Stimulated activated CD4-positive, alpha-beta T cell treated with anti-CD3 and anti-CD28 coated beads, Interleukin-4, amount 100 ng/mL, for 1 hour (primary cell): ENCODE measurements around the gene GPX2.

ENCODE experiments used
- DNase-seq: peaks from one replicate; pipeline ENCODE4 v3.0.0-alpha.2; 2020

Gene GPX2

DNA sequence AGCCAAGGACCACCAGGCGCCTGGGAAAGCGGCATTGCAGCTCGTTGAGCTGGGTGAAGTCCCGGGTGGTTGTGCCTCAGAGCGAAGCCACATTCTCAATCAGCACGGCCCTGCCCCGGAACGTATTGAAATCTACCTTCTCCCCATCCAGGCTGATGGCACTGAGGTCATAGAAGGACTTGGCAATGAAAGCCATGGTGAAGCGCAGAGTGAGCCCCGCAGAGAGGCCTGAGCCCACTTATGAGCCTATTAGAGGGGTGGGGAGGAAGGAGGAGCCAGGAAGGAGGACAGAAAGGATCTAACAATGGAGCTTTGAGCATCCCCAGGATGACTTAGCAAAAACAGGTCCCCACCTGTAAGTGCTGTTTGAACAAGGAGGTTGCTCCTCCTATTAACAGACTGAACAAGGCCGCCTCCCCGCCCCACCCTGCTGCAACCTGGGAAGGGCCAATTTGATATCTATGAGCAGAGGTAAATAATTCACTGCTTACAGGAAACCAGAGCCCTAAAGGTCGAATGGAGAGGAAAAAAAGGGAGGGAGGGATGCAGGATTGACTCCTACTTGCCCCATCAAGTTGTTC, at the start of gene GPX2:
TSS of gene GPX2 (minus strand) at position 215 of the 581 bp plus-strand sequence. CDS start at position 196, 19 bp downstream.
- no peak for DNase-seq

DNA sequence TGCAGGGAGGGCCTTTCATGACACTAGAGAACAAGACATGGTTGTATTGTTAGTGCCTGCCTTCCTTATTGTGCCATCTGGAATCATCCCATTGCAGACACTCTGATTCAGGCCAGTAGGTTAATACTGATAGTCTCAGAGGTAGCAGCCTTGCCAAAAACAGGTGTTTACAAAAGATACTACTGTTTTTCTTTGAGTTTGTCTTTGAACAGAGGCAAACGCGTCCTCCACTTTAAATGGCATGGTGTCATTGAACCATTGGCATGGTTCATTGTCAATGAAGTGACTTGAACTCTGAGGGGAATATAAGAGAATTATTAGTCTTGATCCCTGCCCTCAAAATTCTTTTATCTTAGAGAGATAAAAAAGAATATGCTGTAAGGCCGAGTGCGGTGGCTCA, 48.4 kb upstream of the GPX2 start:
- DNase-seq, result no peak

DNA sequence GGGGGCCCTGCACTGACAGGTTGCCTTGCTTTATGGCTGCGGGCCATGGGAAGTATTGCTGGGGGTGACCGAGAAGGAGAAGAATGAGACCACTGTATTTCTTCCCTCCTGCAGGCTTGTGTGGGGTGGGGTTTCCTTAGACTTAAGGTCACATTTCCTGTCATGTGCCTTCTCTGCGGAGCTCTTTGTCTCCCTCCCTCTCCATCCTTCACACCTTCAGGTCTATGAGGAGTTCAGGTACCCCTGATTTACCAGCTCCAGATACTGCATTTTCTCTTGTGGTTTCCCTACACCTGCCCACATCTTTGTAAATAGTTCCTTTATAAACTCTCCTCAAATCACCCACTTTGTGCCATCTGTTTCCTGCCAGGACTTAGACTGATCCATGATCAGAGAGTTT, 47.8 kb upstream of the GPX2 start:
- DNase-seq, result no peak

DNA sequence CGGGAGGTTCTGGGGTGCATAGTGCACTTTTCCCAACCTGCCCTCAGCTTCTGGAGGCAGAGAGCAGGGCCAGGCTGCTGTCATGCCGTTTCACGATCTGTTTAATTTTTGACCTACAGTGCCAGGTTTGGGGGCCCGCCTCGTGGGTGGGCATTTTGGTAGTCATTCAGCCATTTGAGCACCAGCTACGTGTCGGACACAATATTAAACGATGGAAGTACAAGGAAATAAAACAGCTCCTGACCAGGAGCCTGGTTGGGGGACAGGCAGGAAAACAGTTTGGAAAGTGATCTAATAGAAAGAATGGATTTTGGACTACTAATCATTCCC, 44.9 kb upstream of the GPX2 start:
- DNase-seq, result no peak

DNA sequence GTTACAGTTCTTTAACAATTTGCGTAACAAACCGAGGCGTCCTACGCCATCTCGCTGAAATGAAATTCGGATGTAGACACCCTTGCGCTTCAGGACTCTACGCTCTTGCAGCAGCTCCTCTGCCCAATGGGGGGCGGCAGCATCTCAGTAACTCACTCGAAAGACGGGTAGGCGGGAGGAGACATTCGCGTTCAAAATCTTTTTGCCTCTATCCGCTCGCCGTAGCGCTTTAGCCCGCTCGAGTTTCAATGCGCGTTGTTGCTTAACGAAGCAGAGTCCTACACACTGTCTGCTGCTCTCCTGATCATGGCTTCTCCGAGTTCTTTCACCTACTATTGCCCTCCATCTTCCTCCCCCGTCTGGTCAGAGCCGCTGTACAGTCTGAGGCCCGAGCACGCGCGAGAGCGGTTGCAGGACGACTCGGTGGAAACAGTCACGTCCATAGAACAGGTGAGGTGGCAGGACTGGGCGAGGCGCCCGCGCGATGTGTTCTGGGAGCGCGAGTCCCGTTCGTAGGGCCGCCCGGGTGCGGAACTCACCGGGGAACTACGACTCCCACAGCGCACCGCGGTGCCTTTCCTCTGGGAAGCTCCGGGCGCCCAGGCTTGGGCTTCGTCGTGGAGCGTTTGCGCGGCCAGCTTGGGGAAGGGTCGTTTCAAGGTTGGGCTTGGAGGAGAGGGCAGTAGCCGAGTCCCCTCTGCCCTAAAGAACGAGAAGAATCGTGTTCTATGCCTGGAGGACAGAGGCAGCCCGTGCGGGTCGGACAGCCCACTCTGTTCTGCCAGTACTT, 44.3 kb upstream of the GPX2 start, which contains the start of gene FNTB:
TSS of gene FNTB (plus strand) at position 248 of the 790 bp plus-strand sequence. CDS start at position 307, 59 bp downstream.
- peak; percentile 90 for DNase-seq

DNA sequence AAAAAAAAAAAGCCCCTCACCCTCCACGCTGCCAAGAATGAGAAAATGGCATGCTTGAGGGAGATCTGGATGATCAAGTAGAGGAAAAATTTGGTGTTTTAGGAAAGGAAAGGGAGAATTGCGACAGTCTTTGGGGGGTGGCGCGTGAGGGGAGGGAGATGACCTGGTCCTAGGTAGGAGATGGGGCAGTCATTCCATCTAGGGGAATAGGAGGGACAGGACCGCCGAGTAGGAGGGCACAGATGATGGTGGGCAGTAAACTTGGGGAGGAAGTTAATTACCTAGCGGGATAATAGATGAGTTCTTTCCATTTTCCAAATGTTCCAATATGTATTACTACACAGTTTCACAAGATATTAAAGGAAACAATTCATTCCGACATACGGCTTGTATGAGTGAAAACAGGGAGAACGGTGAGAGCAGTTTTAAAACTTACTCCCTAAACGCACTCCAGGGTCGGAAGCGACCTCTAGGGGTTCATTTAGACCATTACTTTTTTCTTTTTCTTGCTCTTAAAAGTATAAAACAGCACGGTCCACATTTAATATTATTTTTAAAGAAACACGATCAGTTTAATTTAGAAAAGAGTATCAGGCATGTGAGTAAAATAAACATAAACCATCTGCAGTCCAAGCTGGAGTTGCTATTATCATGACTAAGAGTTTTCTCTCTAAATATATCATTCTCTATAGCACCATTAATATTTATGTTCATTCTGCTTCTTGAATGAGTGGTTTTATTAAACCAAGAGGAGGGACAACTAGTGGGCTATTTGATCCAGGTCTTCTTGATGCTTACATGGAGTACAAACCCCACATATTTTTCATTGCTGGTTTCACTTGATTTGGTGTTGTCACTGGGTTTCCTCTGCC, 41.1 kb upstream of the GPX2 start:
- DNase-seq, result peak; percentile 24

DNA sequence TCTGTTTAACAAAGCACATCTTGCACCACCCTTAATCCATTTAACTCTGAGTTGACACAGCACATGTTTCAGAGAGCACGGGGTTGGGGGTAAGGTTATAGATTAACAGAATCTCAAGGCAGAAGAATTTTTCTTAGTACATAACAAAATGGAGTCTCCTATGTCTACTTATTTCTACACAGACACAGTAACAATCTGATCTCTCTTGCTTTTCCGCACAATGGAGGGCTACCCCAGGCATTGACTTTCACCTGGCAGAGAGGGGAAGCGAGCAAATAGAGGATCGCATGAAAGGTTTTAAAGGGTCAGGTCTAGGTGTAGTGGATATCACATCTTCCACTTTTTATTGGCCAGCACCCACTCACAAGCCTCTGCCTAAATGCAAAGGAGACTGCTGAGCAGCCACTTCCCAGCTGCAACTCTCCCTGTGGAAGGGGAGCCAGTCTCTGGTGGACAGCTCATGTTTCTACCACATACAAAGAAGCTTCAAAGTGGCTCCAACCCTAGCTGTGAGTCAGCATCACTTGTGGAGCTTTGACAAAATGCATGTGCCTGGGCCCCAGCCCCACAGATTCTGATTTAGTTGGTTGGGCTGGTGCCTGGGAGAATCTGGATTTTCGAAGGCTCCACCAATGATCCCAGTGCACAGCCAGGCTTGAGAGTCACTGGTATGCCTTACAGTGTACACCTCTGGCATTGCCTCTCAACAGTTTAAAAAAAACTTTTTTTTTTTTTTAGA, 37.0 kb upstream of the GPX2 start:
- no peak for DNase-seq

DNA sequence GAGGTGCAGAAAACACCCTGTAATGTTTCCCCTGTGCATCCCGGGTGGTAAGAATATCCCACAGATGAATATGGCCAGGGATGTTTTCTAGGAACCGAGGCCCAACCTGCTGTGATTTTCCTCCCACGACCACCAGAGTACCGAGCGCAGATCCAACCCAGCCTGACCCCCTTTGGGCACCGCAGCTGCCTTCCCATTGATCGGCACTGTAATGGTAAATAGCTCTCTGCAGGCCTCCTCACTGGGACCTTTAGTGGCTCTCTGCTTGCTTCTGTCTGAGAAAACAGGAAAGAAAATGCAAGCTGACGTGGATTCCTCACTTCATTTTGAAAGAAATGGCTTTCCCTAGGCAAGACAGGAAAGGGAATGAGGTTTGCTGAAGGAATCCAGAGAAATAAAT, 32.0 kb upstream of the GPX2 start:
- DNase-seq, result no peak

DNA sequence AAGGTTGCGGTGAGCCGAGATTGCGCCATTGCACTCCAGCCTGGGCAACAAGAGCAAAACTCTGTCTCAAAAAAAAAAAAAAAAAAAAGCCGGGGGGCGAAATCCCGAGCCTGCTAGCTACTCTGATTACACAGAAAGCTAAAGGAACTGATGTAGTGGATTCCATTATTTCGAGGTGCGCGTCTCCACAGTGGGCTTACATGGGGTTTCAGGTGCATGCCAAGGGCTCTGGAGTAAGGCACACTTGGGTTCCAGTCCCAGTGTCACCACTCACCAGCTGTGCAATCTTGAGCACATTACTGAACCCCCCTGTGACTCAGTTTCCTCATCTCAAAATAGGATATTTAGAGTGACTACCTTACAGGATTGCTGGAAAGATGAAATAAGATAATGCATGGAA, 31.3 kb upstream of the GPX2 start:
- DNase-seq, result no peak

DNA sequence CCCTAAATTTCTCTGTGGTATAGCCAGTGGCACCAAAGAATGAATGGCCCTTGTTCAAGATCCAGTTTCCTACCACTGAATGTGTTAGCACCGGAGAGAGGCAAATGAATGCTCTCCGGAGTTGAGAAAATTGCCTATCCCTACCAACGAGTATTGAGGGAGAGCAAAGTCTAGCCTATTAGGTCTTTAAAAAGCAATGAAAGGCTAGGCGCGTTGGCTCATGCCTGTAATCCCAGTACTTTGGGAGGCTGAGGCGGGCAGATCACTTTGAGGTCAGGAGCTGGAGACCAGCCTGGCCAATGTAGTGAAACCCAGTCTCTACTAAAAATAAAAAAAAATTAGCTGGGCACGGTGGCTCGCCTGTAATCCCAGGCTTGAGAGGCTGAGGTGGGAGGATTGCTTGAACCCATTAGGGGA, 30.5 kb upstream of the GPX2 start:
- DNase-seq, result no peak

DNA sequence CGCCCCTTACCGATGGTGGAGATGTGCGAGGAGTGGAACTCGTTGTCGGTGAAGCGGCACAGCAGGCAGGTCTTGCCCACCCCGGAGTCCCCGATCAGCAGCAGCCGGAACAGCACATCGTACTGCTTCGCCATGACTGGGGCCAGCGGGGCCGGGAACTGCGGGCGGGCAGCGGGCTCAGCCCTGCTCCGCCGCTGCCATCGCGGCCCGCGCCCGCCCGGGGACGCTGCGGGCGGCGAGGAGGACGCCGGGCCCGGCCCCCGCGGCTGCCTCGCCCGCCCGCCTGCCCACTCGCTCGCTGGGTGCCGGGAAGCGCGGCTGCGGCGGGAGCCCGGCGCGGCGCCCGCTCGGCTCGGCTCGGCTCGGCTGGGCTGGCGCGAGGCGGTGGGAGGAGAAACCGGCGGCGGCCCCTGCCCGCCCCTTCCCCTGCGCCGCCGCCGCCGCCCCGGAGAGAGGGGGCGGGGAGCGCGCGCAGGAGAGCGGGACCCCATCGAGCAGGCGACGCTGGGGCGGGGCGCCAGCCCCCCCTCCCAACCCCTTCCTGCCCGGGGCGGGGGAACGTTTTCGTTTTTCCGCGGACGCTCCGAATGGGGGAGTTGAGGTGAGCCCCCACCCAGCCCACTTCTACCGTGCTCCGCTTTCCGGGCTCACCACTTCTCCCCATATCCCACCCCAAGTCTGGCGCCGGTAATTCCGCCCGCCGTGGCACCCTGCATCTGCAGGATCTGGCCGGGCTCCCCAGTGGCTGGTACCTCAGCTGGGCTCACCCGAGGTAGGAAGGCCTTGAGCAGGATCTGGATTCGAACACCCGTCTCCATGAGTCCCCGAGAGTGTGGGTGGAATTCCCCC, 29.6 kb upstream of the GPX2 start, which contains the start of gene RAB15:
TSS of gene RAB15 (minus strand) at position 394 of the 849 bp plus-strand sequence. CDS start at position 134, 260 bp downstream.
- DNase-seq, result peak; percentile 47

DNA sequence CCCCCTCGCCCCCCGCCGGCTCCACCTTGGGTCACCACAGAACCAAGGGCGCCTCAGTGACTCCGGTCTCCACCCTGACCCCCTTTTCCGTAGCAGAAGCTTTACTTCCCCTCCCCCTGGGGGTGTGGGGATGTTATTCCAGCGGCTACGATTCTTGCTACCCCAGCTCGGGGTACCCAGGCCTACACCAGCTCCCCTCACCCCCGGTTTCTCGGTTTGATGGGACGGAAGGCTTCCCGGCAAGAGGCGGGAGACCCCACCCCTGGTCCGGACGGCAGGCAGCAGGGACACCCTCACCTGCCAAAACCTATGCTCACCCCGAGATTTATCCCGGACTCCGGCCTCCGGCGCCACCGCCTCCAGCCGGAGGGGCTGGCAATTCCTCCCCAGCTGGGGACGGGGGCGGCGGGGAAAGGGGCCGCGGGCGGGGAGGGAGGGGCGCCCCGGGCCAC, 29.0 kb upstream of the GPX2 start:
- no peak for DNase-seq

DNA sequence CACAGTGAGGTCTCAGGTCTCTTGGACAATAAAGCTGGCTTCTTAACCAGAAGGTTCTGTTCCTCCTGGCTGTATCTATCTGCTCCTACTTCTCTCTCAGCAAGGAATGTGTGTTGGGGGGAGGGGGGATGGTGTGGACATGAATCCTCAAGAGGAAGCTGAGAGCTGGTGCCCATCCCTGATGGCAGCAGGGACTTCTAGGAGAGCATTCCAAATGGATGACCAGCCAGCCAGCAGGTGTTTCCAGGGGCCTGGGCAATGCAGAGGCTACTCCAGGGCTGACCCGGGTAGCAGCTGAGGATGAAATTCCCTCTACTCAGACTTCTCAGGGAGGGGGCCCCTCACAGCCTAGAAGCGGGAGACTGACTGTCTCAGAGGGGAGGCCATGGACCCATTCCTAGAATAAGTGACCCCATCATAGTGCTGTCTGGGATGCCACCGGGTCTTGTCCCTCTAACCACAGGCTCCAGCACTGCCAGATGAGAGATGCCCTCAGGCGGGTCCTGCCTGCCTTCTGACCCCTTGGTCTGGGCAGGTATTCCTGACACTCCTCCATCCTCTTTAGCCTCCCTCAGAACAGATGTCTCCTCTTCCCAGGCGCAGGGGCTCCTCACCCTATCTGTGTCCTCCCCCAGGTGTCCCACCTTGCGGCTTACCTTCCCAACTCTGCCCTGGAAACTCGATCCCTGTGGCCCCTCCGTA, 28.4 kb upstream of the GPX2 start:
- no peak for DNase-seq

DNA sequence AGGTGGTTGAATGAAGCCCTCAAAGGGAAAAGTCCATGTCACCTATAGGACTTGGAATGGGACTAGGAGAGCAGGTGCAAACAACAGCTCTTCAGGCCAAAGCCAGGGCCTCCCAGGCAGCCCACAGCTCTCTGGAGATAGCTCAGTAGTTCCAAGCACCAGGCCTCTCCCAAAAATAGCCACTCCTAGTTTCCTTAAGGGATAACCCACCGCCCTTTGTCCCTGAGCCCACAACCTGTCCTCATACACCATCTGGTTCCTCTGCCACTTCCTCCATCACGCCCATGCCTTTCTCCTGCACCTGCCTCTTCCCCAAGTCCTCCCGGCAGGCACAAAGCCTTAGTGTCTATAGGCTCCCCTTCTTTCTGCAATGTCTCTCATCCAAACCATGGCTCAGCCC, 27.5 kb upstream of the GPX2 start:
- no peak for DNase-seq

DNA sequence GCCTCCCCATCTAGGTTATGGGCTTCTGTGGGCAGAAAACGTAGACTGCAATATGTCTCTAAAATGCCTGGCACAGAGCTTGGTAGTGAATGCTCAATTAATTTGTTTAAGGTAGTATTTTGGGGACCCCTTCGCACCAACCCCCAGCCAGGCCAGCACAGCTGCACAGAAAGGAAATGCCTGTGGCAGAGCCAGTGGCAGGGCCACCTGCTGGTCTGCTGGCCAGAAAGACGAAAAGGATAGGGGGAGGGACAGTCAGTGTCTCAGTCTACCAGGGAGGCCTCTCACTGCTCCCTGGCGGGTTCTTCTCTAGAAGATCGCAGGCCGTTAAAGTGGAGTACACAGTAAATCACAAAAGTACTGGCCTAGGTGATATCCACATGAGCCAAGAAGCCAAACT, 26.1 kb upstream of the GPX2 start:
- DNase-seq, result no peak

DNA sequence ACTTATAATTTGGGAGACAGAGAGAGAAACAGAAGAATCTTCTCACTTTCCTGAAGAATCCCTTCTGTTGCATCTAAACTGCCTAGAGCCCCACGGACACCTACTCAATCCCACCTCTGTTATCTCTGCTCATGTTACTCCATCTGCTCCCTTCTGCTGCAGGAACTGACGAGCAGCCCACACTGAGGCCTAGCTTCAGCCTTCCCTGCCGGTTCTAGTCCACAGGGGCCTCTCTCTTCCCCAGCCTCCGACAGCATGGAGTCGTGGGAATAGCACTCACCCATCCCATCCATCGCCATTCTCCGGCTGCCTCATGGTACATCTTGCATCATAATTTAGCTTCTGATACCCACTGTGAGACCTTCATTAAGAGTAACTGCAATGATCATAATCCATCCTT, 25.6 kb upstream of the GPX2 start:
- no peak for DNase-seq

DNA sequence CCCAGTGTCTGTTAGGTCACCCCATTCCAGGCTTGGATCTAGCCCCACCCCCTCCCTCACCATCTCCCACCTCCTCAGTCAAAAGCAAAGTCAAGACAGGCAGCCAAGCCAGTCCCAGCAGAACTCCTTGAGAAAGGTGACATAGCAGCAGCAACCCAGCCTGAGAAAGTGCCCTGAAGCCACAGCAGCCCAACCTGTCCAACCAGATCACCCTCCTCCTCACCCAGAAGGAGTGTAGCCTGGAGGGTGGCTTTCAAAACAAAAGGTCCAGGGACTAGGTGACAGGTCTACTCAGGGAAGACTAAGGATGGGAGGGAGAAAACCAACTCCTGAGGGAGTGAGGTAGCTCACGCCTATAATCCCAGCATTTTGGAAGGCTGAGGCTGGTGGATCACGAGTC, 24.4 kb upstream of the GPX2 start:
- no peak for DNase-seq

DNA sequence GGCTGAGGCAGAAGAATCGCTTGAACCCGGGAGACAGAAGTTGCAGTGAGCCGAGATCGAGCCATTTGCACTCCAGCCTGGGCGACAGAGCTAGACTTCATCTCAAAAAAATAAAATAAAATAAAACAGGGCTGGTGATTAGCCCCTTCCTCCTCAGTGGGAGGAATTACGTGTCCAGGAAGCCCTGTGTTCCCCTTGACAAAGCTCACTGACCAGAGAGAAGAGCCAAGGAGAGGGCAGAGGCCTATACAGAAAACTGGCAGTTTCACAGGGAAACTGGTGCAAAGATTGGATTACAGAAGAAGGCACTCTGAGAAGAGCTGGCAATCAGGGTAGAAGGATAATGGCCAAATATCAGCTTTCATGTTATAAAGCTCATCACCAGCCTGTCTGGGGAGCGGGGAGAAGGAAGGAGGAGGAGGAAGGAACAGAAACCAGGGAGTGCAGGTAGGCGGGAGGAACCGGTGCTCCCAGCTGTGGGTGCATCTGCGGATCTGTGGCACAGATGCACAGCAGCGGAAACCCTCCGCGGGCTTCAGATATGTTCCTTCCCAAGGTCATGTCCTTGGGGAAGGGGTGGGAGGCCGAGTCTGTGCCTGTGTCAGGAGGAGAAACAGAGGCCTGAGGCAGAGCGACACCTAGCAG, 22.9 kb upstream of the GPX2 start:
- no peak for DNase-seq

DNA sequence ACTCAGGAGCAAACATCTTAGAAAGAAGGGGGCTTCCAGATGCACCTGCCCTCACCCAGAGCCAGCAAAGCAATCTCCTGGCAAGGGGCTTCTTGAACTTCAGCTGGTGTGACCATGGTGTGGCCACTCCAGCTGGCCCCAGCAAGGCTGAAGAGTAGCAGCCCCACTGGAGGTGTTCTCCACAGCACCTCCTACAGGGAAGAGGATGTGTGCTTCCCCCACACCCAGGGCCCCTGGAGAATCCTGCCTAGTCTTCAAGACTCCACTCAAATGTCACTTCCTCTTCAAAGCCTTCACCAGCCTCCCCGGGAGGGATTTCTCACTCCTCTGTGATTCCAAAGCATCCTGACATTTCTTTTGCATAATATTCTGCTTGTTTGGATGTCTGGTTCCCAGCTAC, 21.1 kb upstream of the GPX2 start:
- DNase-seq, result no peak

DNA sequence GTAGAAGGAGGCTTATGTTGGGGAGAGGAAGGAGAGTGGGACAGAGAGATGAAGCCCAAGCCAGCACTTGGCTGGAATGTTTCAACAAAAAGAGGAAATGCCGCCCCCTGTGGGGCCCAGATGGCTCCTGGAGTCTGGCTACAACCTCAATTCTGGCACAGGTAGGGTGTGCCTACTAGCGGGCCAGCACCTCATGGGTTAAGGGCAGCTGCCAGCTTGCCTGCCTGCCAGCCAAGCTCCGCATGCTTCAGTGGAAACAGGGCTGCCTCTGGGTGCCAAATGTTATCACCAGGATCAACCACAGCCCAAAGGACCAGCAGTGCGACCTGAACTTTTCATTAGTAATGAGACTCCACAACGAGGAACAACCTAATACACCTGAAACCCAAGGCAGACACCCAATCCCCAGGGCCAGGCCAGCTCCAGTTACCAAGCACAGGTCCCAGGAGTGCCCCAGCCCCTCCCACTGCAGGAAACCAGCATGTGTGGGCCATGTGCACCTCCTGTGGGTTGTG, 18.3 kb upstream of the GPX2 start:
- DNase-seq, result no peak
